Panc1 (cell line): ENCODE data around the gene CROCC2. TPM values are rescaled to one million over a fixed set of nuclear protein-coding genes. Genes with fewer than 3 reads are reported as not detected.

Experiments used
- ATAC-seq: fragments of 200-7000 bp; cut with Tn5 transposase; 2 replicates; pipeline ENCODE4 v1.9.1; 2020; ENCODE audit warnings: mild to moderate bottlenecking, moderate library complexity
- BruUV-seq: library from RNA; stranded (reverse); fragments of 400-500 nt; replicated peaks from 2 replicates; lab custom pipeline; 2021; lab: Mats Ljungman, UMichigan
- CTCF ChIA-PET: fragments of 300-600 bp; sonication (Branson Sonifier 250); formaldehyde crosslinking; loops from one replicate; lab custom pipeline; 2022; ENCODE audit warnings: antibody characterized with exemption; lab: Charles Lee
- POLR2A ChIA-PET: fragments of 300-600 bp; sonication (Branson Sonifier 250); formaldehyde crosslinking; loops from one replicate; lab custom pipeline; 2022; ENCODE audit warnings: antibody characterized with exemption; lab: Charles Lee
- DNase-seq: peaks from one replicate; pipeline ENCODE4 v3.0.0-alpha.2; 2010; ENCODE audit warnings: low read depth, low spot score
- H3K27ac ChIP-seq: 2 replicates; pipeline ENCODE4 v1.5.1; 2011; ENCODE audit warnings: mild to moderate bottlenecking, low read length, inconsistent platforms
- H3K27me3 ChIP-seq: fragments of 200-500 bp; sonication (Bioruptor generic); 2 replicates; pipeline ENCODE4 v1.6.0; 2014; ENCODE audit warnings: low read length, inconsistent platforms; ENCODE audit not compliant: control insufficient read depth, insufficient read depth
- H3K36me3 ChIP-seq: fragments of 200-500 bp; sonication (Bioruptor generic); 2 replicates; pipeline ENCODE4 v1.5.1; 2014; ENCODE audit warnings: inconsistent platforms, mild to moderate bottlenecking, low read length, moderate library complexity; ENCODE audit not compliant: control insufficient read depth, insufficient read depth
- H3K4me1 ChIP-seq: 2 replicates; pipeline ENCODE4 v1.5.1; 2011; ENCODE audit warnings: inconsistent platforms, mild to moderate bottlenecking, low read length, moderate library complexity; ENCODE audit not compliant: control insufficient read depth, insufficient read depth
- H3K4me3 ChIP-seq, 2 experiments: 2 replicates each; pipeline ENCODE4 v1.5.1; 2011 to 2012; ENCODE audit warnings: low read depth in 2 of 2, low read length in 2 of 2, mild to moderate bottlenecking in 2 of 2, inconsistent platforms in 1 of 2, moderate library complexity in 1 of 2
- H3K9me3 ChIP-seq: fragments of 200-500 bp; sonication (Bioruptor generic); 2 replicates; pipeline ENCODE4 v1.5.1; 2014; ENCODE audit warnings: low read depth, mild to moderate bottlenecking, inconsistent platforms, low read length, moderate library complexity; ENCODE audit not compliant: control insufficient read depth, insufficient read depth
- POLR2AphosphoS5 ChIP-seq: IDR thresholded peaks from 2 replicates; pipeline ENCODE4 v1.6.1; 2012; ENCODE audit warnings: mild to moderate bottlenecking, low read depth, low read length, moderate library complexity
- SIN3A ChIP-seq: IDR thresholded peaks from 2 replicates; pipeline ENCODE4 v1.6.1; 2012; ENCODE audit warnings: low read depth, mild to moderate bottlenecking, low read length, moderate library complexity, borderline replicate concordance; ENCODE audit not compliant: insufficient read depth
- TCF7L2 ChIP-seq: IDR thresholded peaks from 2 replicates; pipeline ENCODE4 v1.6.1; 2011; ENCODE audit warnings: mild to moderate bottlenecking, low read depth, low read length, inconsistent platforms
- in situ Hi-C: cut with HindIII; loops from 2 replicates; pipeline ENCODE4 v1.10.0; 2016; ENCODE audit warnings: low sequenced_read_pairs, low pct_unique_long_range_greater_than_20kb
- intact Hi-C: fragments of 100-400 bp; cut with micrococcal nuclease; formaldehyde crosslinking; loops from one replicate; pipeline ENCODE4 v1.10.0; 2022; ENCODE audit not compliant: unreplicated experiment
- total RNA-seq: library from RNA; stranded (reverse); gene quantifications from one replicate; pipeline ENCODE4 v1.2.1, GENCODE V29; 2021; ENCODE audit not compliant: unreplicated experiment
- TF ChIP-seq, protein P1 (sequence below): fragments of 450-650 bp; IDR thresholded peaks from 2 replicates; pipeline ENCODE4 v1.5.1; 2017; ENCODE audit warnings: mild to moderate bottlenecking
- TF ChIP-seq, protein P2 (sequence below), 2 experiments: IDR thresholded peaks; 2 replicates each; pipeline ENCODE4 v1.6.1; 2011 to 2012; ENCODE audit warnings: low read depth in 2 of 2, control low read depth in 1 of 2, low read length in 1 of 2, mild to moderate bottlenecking in 1 of 2, moderate library complexity in 1 of 2; ENCODE audit not compliant: insufficient read depth in 1 of 2

CROCC2 gene
- total RNA-seq, 1 experiment from 2014 or later = 0.23 TPM

DNA sequence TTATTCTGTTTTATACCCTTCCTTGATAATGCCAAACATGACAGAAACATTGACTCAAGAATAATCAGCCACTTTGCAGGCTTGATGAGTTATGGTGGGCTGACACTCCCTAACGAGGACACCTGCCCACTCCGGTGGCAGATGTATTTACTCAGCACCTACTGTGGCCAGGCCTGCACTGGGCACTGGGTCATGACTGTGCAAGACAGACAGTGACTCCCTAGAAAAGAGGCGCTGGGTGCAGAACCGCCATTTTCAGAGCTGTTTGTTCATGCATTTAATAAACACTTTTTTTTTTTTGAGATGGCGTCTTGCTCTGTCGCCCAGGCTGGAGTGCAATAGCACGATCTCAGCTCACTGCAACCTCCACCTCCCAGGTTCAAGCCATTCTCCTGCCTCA is 124.7 kb downstream of the CROCC2 start:
- TF ChIP-seq, protein P1, sequence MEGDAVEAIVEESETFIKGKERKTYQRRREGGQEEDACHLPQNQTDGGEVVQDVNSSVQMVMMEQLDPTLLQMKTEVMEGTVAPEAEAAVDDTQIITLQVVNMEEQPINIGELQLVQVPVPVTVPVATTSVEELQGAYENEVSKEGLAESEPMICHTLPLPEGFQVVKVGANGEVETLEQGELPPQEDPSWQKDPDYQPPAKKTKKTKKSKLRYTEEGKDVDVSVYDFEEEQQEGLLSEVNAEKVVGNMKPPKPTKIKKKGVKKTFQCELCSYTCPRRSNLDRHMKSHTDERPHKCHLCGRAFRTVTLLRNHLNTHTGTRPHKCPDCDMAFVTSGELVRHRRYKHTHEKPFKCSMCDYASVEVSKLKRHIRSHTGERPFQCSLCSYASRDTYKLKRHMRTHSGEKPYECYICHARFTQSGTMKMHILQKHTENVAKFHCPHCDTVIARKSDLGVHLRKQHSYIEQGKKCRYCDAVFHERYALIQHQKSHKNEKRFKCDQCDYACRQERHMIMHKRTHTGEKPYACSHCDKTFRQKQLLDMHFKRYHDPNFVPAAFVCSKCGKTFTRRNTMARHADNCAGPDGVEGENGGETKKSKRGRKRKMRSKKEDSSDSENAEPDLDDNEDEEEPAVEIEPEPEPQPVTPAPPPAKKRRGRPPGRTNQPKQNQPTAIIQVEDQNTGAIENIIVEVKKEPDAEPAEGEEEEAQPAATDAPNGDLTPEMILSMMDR = no peak
- TF ChIP-seq SIN3A (no peak), POLR2AphosphoS5 (no peak), TCF7L2 (no peak)
- TF ChIP-seq, protein P2, sequence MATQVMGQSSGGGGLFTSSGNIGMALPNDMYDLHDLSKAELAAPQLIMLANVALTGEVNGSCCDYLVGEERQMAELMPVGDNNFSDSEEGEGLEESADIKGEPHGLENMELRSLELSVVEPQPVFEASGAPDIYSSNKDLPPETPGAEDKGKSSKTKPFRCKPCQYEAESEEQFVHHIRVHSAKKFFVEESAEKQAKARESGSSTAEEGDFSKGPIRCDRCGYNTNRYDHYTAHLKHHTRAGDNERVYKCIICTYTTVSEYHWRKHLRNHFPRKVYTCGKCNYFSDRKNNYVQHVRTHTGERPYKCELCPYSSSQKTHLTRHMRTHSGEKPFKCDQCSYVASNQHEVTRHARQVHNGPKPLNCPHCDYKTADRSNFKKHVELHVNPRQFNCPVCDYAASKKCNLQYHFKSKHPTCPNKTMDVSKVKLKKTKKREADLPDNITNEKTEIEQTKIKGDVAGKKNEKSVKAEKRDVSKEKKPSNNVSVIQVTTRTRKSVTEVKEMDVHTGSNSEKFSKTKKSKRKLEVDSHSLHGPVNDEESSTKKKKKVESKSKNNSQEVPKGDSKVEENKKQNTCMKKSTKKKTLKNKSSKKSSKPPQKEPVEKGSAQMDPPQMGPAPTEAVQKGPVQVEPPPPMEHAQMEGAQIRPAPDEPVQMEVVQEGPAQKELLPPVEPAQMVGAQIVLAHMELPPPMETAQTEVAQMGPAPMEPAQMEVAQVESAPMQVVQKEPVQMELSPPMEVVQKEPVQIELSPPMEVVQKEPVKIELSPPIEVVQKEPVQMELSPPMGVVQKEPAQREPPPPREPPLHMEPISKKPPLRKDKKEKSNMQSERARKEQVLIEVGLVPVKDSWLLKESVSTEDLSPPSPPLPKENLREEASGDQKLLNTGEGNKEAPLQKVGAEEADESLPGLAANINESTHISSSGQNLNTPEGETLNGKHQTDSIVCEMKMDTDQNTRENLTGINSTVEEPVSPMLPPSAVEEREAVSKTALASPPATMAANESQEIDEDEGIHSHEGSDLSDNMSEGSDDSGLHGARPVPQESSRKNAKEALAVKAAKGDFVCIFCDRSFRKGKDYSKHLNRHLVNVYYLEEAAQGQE (IDR thresholded peaks at IDR 0.05; ENCODE audit: insufficient read depth in 1 of 2, low read depth in 2 of 2, low read length in 1 of 2) = no peak
- in situ Hi-C loops = no loop called here
- no peak for ATAC-seq
- intact Hi-C loops = no loop called here
- no peaks in the 10 kb centered on the region for H3K27me3 ChIP-seq
- H3K9me3 ChIP-seq = peaks cover 7% of the 10 kb centered on the region; the same call in 1 of the 2 replicates
- H3K4me1 ChIP-seq = no peaks in the 10 kb centered on the region; the same call in 1 of the 2 replicates
- BruUV-seq = no TSS peak
- H3K27ac ChIP-seq = no peak overlapping the region
- DNase-seq = no peak
- no peak overlapping the region for H3K4me3 ChIP-seq
- H3K36me3 ChIP-seq = no peaks in the 10 kb centered on the region
- ChIA-PET CTCF (no interaction called here), POLR2A (no interaction called here)

DNA sequence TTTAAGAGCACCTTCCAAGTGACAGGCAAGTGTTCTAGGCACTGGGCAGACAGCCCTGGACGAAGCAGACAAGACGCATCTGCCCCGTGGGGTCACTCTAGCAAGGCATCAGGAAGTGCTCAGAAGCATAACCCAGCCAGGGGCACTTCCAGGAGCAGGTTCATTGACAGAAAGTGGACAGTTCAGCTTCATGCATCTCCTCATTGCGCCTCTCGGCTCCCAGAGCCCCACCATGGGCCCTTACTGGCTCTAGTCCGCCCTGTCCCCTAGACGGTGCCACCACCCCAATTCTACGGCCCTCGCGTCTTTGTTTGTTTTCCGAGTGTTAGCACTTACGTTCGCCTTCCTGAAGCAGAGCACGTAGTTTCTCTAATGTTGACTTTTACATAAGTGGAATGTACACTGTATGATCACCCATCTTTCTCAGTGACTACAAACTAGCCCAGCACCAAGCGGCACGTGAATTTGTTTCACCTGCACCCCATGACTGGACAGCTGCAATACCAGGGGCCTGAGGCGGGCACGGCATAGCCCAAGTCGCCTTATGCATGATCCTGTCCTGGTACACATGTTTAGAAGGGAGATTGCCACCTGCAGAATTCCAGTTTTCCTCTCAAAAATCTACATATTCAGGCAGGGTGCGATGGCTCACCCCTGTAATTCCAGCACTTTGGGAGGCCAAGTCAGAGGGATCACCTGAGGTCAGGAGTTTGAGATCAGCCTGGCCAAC is 125.5 kb downstream of the CROCC2 start:
- no peaks in the 10 kb centered on the region for H3K36me3 ChIP-seq
- CTCF ChIA-PET = no interaction called here
- no peaks in the 10 kb centered on the region; the same call in 1 of the 2 replicates for H3K4me1 ChIP-seq
- no peak for ATAC-seq
- TF ChIP-seq SIN3A (no peak), POLR2AphosphoS5 (no peak), TCF7L2 (no peak)
- TF ChIP-seq, protein P1 = no peak
- TF ChIP-seq, protein P2 (IDR thresholded peaks at IDR 0.05; ENCODE audit: insufficient read depth in 1 of 2, low read depth in 2 of 2, low read length in 1 of 2) = no peak
- BruUV-seq = no TSS peak
- H3K27ac ChIP-seq = no peak overlapping the region
- no peak for DNase-seq
- peaks cover under 1% of the 10 kb centered on the region; the same call in 1 of the 2 replicates for H3K9me3 ChIP-seq
- no peak overlapping the region for H3K4me3 ChIP-seq
- no peaks in the 10 kb centered on the region for H3K27me3 ChIP-seq
- intact Hi-C loops = no loop called here
- POLR2A ChIA-PET = no interaction called here
- in situ Hi-C loops = no loop called here
